HG02938 (cell line): Measurements from ENCODE around the gene ZNF625.
"Not testable (repeated sequence)": the region's sequence is repeated elsewhere in the genome, so short reads cannot be mapped to it uniquely, and the experiment has no call there.

Experiments used
- ATAC-seq: cut with Tn5 transposase; IDR thresholded peaks from one replicate; pipeline ENCODE4 v1.9.1; 2021; ENCODE audit warnings: mild to moderate bottlenecking, moderate library complexity; ENCODE audit not compliant: unreplicated experiment

ZNF625 gene

GRCh38 chr19:12139269-12139668, 17.3 kb downstream of the ZNF625 start:
- ATAC-seq = no peak

- ATAC-seq = no peak
Observed at GRCh38 chr19:12137221-12137940, 19.2 kb downstream of the ZNF625 start.

- no peak for ATAC-seq
Observed at GRCh38 chr19:12133069-12133468, 23.5 kb downstream of the ZNF625 start.

GRCh38 chr19:12126707-12127106, 29.8 kb downstream of the ZNF625 start:
- no peak for ATAC-seq

GRCh38 chr19:12117201-12117970, 39.1 kb downstream of the ZNF625 start:
- ATAC-seq = no peak

- no peak for ATAC-seq
Observed at GRCh38 chr19:12113121-12113520, 43.4 kb downstream of the ZNF625 start.

GRCh38 chr19:12112701-12113100, 43.8 kb downstream of the ZNF625 start:
- no peak for ATAC-seq

- no peak for ATAC-seq
Observed at GRCh38 chr19:12111943-12112637, 44.4 kb downstream of the ZNF625 start.

GRCh38 chr19:12111176-12111575, 45.4 kb downstream of the ZNF625 start:
- no peak for ATAC-seq

- not testable (repeated sequence) for ATAC-seq
Observed at GRCh38 chr19:12103909-12104308, 52.6 kb downstream of the ZNF625 start.

GRCh38 chr19:12098040-12098439, 58.5 kb downstream of the ZNF625 start:
- ATAC-seq = no peak

- ATAC-seq = no peak
Observed at GRCh38 chr19:12095111-12095790, 61.3 kb downstream of the ZNF625 start.
